Anterior cingulate cortex (tissue), 58 donors: ENCODE data around the gene CDKN3.
"Not testable (repeated sequence)": the region's sequence is repeated elsewhere in the genome, so short reads cannot be mapped to it uniquely, and the experiment has no call there.

ENCODE experiments used
- DNase-seq, 58 donors: peaks; one replicate each; lab custom pipeline; 2025; lab: John Stamatoyannopoulos, UW

Gene CDKN3

GRCh38 chr14:54369343-54369742, 27.5 kb upstream of the CDKN3 start:
- DNase-seq: no peak

- no peak for DNase-seq
Observed at GRCh38 chr14:54370323-54371198, 26.2 kb upstream of the CDKN3 start.

GRCh38 chr14:54374117-54374884, 22.5 kb upstream of the CDKN3 start:
- DNase-seq: no peak

- no peak for DNase-seq
Observed at GRCh38 chr14:54377501-54377900, 19.3 kb upstream of the CDKN3 start.

- DNase-seq: not testable (repeated sequence)
Observed at GRCh38 chr14:54378893-54379292, 17.9 kb upstream of the CDKN3 start.

- not testable (repeated sequence) for DNase-seq
Observed at GRCh38 chr14:54380558-54380957, 16.2 kb upstream of the CDKN3 start.

- DNase-seq: no peak
Observed at GRCh38 chr14:54381821-54382220, 15.0 kb upstream of the CDKN3 start.

GRCh38 chr14:54383835-54384234, 13.0 kb upstream of the CDKN3 start:
- DNase-seq: no peak

GRCh38 chr14:54385556-54385955, 11.3 kb upstream of the CDKN3 start:
- DNase-seq: no peak

GRCh38 chr14:54387328-54387727, 9.5 kb upstream of the CDKN3 start:
- DNase-seq: no peak

- DNase-seq: no peak
Observed at GRCh38 chr14:54392131-54392859, 4.5 kb upstream of the CDKN3 start.

GRCh38 chr14:54392986-54393884, 3.6 kb upstream of the CDKN3 start:
- DNase-seq: not testable (repeated sequence)

GRCh38 chr14:54394596-54394995, 2.2 kb upstream of the CDKN3 start:
- no peak for DNase-seq

- DNase-seq: no peak
Observed at GRCh38 chr14:54395284-54395683, 1.5 kb upstream of the CDKN3 start.

GRCh38 chr14:54395716-54396115, 1.1 kb upstream of the CDKN3 start:
- DNase-seq: no peak

- peak in 1 of 58 donors; percentile 59 for DNase-seq
Observed at GRCh38 chr14:54396183-54396492, 669 bp upstream of the CDKN3 start.

GRCh38 chr14:54399560-54399959, 2.8 kb downstream of the CDKN3 start:
- DNase-seq: no peak

GRCh38 chr14:54403401-54404005, 6.7 kb downstream of the CDKN3 start:
- DNase-seq: not testable (repeated sequence)

- no peak for DNase-seq
Observed at GRCh38 chr14:54410215-54410614, 13.4 kb downstream of the CDKN3 start.

GRCh38 chr14:54411371-54411770, 14.6 kb downstream of the CDKN3 start:
- no peak for DNase-seq
